Activated T-helper 1 cell treated with anti-CD3 and anti-CD28 coated beads, Interleukin-2, amount 50 U/mL, for 16 hours (primary cell): ENCODE data around the gene ENOX1.

Experiments
- DNase-seq, 2 donors: peaks; one replicate each; pipeline ENCODE4 v3.0.0-alpha.2; 2020; ENCODE audit warnings: low read depth in 1 of 2, low spot score in 1 of 2

The ENOX1 gene

DNA sequence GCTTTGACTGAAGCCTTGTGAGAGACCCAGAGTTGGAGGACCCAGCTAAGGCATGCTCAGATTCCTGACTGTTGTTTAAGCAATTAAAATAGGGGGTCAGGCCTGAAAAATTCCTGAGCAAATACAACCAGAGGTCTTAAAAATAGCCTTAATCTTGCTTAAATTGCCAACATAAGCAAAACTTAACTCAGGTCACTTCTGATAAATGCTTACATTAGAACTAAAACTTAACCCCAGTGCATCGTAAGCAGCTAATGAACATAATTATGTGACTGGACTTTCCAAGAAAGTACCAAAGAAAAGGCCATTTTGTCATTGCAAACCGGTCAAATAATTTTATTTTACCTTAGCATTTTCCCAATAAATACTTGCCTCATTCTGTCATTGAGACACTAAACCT is 294.5 kb downstream of the ENOX1 start:
- DNase-seq = no peak

DNA sequence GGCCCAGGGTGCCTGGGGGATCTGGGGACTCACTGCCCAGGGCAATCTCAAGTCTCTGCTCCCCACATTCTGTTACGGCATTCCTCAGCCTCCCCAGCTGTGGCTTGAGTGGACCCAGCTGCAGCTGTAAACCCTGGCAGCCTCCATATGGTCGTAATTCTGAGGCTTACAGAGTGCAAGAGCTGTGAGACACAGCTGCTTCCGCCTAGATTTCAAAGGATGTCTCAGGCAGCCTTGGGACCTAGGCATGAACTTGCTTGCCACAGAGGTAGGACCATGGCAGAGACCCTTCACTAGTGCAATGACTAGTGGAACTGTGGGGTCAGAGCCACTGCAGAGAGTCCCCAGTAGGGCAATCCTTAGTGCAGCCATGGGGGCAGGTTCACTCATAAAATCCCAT is 297.5 kb downstream of the ENOX1 start:
- no peak for DNase-seq

DNA sequence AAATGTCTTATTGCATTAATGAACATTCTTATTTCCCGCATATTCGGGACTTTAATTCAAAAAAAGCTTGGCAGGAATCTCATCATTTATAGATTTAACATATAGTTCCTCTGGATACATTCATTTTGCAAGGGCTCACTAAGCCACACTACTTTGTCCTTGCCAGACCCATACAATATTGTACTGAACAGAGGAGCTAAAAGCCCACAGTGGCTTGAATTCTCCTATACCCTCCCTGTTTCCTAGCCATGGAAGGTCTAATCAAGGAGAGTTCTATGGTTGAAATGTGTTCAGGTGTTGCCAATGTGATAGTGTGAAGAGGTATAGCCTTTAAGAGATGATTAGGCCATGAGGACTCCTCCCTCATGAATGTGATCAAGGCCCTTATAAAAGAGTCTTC is 298.9 kb downstream of the ENOX1 start:
- DNase-seq = no peak

DNA sequence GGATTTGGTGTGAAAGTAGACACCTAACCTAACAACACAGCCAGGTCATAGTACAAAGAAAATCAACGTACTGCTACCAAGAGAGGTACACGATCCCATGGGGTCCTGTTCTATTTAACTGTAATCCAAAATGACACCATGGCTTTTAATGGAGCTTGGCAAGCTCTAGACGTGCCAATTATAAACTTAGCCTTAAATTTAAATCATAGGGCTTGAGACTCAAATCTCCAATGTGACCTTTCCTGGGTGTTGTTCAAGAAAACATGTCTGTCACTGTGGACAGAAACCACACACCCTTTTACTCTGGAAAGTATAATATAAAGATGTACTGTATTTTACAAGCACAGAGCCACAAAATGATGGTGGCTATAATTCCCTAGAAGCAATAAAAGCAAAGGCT is 299.3 kb downstream of the ENOX1 start:
- no peak for DNase-seq

DNA sequence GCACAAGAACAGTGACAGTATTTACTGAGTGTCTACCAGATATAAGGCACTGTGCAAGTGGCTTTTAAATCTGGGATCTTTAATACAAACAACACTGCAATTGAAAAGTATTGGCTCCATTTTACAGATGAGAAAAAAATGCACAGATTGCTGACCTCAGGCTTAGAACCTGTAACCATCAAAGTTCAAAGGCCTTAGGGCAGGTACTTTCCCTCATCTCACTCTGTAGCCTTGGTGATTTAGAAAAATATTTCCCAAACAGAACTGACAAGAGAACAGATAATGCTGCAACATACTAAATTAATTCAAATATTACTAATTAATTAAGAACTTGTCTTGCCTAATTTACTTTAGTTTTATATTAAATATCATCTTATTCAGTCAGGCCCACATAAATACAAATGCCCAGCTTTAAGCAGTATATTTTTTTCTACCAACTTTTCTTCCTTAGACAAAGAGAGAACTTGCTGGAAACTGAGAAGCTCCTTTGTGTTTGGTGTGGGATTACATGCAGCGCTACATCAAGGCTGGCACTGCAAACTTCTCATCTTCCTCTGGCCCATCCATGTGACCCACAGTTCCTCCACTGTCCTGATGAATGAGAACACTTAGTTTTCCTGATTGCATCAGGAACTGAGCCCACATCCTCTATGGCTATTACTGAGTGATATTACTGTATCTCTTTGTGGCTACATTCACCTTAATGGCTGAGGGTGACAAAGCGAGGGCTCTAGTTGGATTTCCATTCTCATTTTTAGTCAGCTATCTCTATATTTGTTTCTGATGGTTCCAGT is 302.1 kb downstream of the ENOX1 start:
- no peak for DNase-seq

DNA sequence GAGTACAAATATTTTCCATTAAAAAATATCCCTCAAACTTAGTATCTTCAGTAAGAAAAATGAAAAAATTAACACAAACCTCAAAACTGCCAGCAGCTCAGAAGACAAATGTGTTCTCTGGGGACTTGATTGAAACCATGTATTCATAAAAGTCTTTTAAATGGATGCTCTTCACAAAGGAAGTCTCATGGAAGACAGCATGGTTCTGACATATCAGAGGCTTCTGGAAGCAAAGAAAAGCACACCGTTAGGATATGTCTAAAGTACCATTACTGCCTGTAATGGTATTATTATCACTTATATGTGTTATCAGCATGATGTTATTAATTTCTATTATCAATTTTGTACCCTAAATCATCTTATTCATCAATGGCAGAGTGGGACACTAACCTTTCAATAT is 302.8 kb downstream of the ENOX1 start:
- no peak for DNase-seq

DNA sequence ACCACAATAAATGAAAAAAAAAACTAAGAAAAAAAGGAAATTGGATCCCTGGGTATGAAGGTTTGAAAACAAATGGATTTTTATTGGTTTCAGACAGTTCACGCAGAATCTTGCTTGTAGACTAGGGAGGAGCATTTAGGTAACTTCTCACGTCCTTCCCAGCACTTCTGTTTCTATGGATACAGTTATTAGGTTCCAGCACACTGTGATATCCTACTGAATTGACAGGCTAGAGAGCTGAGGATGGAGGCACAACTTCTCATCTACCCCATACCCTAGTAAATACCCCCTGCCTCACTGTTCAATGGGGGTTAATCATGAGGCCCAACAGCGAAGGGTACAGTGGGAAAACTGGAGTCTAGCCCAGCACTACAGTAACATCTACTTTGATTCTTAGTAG is 304.1 kb downstream of the ENOX1 start:
- no peak for DNase-seq

DNA sequence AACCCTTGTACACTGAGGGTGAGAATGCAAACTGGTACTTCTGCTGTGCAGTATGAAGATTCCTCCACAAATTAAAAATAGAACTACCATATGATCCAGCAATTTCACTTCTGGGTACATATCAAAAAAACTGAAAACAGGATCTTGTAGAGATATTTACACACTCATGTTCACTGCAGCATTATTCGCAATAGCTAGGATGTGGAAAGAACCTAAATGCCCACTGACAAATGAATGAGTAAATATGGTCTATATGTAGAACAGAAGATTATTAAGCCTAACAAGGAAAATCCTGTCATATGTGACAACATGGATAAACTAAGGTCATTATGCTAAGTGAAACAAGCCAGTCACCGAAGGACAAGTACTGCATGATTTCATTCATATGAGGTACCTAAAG is 304.7 kb downstream of the ENOX1 start:
- no peak for DNase-seq

DNA sequence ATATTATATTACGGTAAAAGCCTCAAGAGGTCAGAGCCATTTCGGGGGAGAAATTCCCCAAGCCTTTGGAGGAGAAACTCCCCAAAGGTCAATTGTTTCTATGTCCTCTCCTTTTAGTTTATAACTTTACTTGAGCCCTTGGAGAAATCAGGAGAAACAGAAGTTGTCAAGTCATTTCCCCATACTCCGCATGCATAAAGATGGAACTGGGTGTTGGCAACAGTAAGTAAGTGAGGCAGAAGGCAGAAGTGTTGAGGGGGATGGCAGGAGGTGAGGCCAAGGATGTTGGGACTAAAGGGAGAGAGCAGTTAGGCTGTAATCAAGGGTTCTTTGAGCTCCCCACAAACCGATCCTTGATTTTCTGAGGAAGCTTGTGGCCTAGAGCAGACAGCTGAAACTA is 307.9 kb downstream of the ENOX1 start:
- no peak for DNase-seq

DNA sequence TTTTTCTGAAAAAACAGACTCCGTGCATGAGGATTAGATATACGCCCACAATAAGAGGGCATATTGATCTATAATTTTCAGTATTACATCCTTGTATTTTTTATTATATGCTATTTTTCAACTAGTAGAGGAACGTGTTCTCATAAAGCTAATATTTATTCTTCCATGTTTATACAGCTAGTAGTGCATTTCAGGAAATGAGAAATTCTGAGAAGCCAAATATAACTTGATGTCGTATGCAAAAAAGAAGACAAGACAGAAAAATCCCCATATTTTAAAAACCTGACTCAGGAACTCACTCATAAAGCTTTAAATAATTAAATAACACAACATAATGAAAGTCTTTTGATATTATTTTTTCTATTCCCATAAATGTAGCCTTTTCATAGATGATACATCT is 308.6 kb downstream of the ENOX1 start:
- no peak for DNase-seq

DNA sequence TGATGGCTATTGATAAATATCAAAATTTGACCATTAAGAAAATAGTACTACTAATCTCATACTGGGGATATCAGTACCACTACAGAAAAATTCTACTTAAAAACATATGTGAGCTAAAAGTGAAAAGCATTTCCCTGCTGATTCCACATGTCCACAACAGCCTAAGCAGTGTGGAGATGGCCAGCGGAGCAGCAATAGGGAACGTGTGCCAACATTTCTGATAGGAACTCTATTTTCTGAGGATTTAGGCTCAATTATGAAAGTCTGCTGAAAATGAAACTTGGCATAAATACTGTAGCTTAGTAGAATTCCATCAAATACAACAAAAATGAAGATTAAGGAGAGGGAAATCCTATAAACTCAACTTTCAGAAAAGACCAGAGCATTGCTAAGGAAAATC is 311.6 kb downstream of the ENOX1 start:
- DNase-seq = no peak

DNA sequence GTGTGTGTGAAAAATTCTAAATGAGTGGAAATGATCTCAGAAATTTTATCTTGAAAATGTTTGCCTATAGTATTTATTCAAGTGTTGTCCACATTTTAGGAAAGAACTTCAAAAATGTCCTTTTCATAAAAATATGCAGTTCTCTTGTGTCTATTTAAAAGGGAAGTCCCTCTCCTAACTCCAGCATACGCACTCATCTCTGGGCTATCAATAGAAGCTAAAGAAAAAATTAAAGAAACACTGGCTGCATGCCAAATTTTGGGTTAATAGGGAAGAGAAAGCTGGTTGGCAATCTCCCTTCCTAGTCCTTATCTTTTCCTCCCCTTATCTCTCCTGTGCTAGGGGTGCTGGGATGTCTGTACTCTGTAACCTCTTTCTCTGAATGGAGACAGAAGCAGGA is 313.3 kb downstream of the ENOX1 start:
- DNase-seq = no peak

DNA sequence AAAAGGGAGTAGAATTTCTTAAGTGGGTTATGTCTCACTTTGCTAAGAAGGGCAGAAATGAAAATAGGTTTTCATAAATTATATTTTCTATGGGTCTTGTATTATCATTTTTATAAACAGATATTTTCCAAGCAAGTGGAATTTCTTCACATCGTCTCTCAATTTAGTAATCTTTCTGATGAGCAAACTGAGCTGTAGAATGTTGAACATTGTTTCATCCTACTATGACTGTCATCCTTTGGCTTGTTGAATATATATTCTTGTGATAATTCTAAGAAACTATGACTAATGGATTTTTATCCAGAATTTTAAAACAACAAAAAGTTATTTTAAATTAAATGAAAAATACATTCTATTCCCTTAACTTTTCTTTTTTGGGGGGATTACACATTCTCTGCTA is 313.8 kb downstream of the ENOX1 start:
- no peak for DNase-seq

DNA sequence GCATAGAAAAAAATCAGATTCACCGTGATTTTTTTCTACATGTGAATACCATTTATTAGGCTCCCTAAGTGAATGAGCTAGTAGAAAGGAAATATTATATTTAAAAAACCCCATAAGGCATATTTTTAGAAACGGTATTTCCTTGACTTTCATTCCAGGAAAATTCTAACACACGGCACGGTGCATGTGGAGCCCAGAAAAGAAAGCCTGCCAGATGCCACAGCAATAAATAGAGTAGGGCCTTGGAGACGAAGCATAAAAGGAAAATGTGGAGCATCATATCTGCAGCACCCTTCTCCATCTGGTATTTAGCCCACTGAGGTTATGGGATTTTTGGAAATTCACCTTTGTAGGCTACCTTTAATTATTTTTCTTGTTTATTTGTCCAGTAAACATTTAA is 314.4 kb downstream of the ENOX1 start:
- no peak for DNase-seq

DNA sequence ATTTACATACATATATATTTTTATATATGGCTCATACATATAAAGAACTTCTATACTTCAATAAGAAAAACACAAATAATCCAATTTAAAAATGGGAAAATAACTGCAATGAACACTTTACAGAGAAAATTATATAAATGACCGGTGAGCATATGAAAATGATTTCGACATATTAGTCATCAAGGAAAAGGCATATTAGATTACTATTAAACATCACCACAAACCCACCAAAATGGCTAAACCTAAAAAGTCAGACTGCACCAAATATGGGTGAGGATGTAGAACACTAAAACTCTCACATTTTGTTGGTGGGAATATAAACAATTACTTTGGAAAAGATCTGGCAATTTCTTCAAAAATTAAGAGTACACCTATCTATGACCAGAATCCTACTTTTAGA is 316.2 kb downstream of the ENOX1 start:
- DNase-seq = no peak

DNA sequence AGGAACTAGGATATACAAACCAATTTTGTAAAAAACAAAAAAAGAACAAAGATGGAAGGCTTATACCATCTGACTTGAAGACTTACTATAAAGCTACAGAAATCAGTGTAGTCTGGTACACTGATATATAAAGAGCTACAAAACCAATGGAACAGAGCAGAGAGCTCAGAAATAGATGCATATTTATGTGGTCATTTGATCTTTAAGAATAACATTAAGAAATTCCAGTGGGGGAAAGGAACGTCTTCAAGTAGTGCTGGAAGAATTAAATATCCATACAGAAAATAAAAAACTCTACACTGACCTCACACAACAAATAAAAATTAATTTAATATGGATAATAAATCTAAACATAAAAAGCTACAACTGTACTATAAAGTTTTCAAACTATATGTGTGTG is 317.0 kb downstream of the ENOX1 start:
- no peak for DNase-seq

DNA sequence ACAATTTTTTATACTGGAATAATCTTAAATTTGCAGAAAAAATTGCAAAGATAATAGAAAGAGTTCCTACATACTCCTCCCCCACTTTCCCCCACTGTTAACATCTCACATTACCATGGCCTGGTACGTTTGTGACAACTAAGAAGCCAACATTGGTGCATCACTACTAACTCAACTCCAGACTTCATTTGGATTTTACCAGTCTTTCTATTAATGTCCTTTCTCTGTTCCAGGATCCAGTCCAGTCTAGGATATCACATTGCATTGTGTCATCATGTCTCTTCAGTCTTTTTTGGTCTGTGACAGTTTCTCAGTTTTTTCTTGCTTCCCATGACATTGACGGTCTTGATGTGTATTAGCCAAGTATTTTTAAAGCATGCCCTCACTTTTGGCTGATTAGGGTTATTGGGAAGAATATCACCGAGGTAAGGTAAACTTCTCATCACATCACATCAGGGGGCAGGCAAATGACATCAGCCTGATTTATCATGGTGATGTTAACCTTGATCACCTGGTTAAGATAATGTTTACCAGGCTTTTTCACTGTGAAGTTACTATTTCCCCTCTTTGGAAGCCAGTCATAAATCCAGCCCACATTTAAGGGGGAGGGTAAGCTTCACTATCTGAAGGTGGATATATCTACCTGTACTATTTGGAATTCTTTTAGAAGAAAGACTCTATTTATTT is 322.1 kb downstream of the ENOX1 start:
- no peak for DNase-seq

DNA sequence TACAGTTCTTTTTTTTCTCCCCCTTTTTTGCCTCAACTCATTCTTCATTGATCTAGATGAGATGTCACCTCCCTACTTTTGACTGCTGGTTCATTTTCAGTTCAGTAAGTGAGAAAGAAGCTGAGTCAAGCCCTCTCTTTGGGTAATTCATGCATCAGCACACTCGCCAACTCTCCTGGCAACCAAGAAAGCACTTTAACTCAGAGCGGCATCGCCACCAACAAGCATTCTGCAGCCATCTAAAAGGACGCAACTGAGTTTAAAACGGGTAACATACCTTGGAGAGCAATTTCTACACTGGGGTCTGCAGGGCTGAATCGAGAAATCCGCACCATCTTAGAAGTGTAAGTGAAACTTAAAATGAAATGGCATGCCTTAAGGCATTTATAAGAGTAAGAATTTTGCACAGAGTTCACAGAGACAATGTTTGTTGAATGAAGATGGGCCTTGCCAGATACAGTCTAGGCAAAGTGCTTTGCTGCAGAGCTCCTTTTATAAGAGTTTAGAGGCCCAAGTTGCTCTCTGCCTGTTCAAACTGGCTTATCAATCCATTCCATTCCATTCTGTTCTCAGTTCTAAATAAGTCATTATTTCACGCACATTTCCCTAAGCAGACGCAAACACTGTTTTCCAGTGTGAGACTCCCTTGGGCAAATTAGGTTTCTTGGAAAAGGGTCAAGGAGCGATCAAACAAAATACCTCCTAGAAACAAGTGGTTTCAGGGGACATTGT is 338.0 kb downstream of the ENOX1 start:
- no peak for DNase-seq

DNA sequence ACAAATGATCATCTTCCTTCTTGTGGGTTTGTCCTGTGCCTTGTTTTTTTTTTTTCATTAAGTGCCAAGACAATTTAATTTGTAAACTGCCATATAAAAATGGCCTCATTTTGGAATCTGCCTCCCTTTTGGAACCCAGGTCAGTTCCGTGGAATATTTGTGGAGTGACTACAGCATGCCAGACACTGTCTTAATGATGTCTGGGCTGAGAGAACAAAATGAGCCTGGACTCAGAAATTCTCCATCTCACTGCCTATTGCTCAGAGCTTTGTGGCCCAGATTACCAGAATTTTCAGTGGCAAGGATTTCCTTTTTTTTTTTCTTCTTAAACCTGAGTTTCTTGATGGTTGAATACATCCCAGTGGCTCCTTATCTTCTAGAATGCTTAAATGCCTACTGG is 340.6 kb downstream of the ENOX1 start:
- DNase-seq = no peak

DNA sequence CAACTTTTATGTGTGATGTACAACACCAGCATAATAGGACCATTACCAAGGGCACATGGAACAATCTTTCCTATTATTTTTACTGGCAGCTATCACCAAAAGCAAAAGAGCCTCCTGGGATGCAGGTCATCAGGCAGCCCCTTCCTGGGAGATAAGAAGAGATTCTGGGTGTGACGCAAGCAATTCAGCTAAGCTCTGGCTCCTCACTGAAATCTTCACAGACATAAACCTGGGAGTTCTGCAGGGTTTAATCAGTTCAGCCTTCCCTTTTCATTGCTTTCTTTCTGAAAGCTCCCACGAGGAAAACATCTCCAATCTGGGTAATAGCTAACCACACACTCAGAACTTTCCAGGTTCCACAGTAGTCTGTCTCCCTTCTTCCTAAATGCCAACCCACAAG is 341.1 kb downstream of the ENOX1 start:
- no peak for DNase-seq

DNA sequence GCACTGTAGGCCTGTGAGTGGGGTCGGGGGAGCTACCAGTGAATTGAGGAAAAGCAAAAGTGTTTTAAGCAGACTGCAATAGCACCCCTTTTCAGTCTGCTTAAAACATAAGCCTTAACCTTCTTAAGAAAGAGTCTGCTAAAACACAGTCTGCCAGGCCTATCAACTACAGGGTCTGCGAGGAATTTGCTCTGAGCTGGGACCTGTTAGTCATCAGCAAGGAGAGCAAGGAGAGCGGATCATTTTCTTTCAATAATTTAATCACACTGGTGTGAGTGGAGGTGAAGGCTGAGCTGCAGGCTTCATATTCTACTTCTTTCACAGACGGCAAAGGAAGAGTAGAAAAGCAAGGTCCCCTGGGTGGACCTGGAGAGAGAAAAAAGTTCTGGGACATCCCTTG is 342.7 kb downstream of the ENOX1 start:
- no peak for DNase-seq

DNA sequence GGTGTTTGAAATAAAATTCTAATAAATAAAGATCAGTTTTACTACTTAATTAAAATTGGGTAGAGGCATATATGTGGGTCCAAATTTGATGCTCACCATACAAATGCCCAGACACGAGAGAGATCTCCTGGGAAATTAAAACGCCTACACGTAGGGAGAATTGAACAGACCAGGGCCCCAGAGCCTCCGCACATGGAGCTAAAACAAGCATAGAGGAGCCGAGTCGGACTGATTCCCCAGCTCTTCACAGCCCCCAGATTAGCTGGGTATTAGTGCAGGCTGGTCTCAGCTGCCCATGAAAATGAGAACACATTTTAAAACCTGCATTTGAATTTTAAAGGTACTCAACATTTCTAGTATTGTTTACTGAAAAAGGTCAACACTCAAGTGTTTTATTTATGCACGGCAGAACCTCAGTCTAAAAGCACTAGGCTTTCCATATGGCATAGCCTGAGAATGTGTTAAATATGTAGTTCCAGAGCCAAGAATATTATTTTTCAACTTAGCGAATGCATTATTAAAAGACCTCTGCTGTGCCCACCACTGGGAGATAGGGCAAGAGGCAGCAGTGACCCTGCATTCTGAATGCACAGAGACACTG is 344.8 kb downstream of the ENOX1 start:
- no peak for DNase-seq
